Pancreas (tissue), 10 donors: ENCODE measurements around the gene PDHA1. TPM values are rescaled to one million over a fixed set of nuclear protein-coding genes. Genes with fewer than 3 reads are reported as not detected.

Experiments used
- ATAC-seq, 4 donors: fragments of 200-7000 bp; cut with Tn5 transposase; one replicate each; pipeline versions ENCODE4 v1.8.0 to v1.9.1; 2020; ENCODE audit warnings: mild to moderate bottlenecking in 4 of 4, moderate library complexity in 4 of 4
- DNase-seq, 6 donors: peaks; one replicate each; pipeline ENCODE4 v3.0.0-alpha.2; 2020
- FAIRE-seq: peaks from 2 replicates; lab custom pipeline; 2012; peaks lifted over from hg19 to GRCh38; lab: Jason Lieb, UNC
- H3K27ac ChIP-seq, 4 donors: fragments of 200-600 bp; sonication (generic); 1 replicate in 3 of 4; 2 replicates in 1 of 4; pipeline versions ENCODE4 v1.5.0 to v1.8.0; 2020
- H3K27me3 ChIP-seq, 4 donors: fragments of 200-600 bp; one replicate each; pipeline ENCODE4 v1.8.0; 2021
- H3K36me3 ChIP-seq, 3 donors: fragments of 200-600 bp; sonication (generic) in 1 of 3; one replicate each; pipeline versions ENCODE4 v1.5.0 to v1.8.0; 2020 to 2021
- H3K4me1 ChIP-seq, 3 donors: fragments of 200-600 bp; one replicate each; pipeline ENCODE4 v1.8.0; 2021
- H3K4me3 ChIP-seq, 4 donors: fragments of 200-600 bp; sonication (generic) in 2 of 4; one replicate each; pipeline versions ENCODE4 v1.5.0 to v1.8.0; 2020 to 2021
- H3K9me3 ChIP-seq, 4 donors: fragments of 200-600 bp; one replicate each; pipeline ENCODE4 v1.8.0; 2021
- CTCF ChIP-seq, 4 donors: fragments of 200-600 bp; sonication (generic) in 3 of 4; IDR thresholded peaks; one replicate each; pipeline versions ENCODE4 v1.5.0 to v1.8.0; 2021; ENCODE audit warnings: antibody characterized with exemption in 4 of 4
- WGBS, 2 donors: extraction: QIAGEN DNeasy Blood & Tissue Kit; methylation state at CpG; one replicate each; pipeline ENCODE4 v1.1.7; 2013; 5-methylcytosine and 5-hydroxymethylcytosine counted together
- intact Hi-C, 3 donors: fragments of 100-400 bp; cut with DNase I; formaldehyde crosslinking; loops; one replicate each; pipeline versions ENCODE4 v1.11.1 to v1.14.2; 2022
- polyA plus RNA-seq, 2 donors: library from polyadenylated mRNA; stranded (reverse); fragments of 200-250 nt; gene quantifications; one replicate each; pipeline ENCODE4 v1.2.3, GENCODE V29; 2013
- total RNA-seq, 6 donors: library from RNA; stranded (reverse); fragmentation: NEBNext Ultra II Directional in 4 of 6; extraction: Animal tissue kit (Norgen Biotek cat#: 25700) in 4 of 6; gene quantifications; one replicate each; pipeline versions ENCODE4 v1.2.1 to v1.2.4, GENCODE V29; 2021 to 2023
- donor health status: healthy with polysubstance abuse.
- donor health status: DM: no; HTN: no; CAD: no; lungs with moderate emphysema.
- donor health status: DM: no; HTN: no; CAD: no.
- donor health status: control.
- donor health status: control.
- donor health status: Bipolar disorder and iron deficiency.
- donor health status: DM: yes; HTN: yes; CAD: no.
- donor health status: DM: no; HTN: no; CAD: no.
- donor health status: DM: no; HTN: no; CAD: no.
- donor health status: DM: yes; HTN: yes; CAD: no.

The PDHA1 gene
- total and polyA plus RNA-seq, 8 donors: 76.8 to 161 (median 92.2) TPM

DNA sequence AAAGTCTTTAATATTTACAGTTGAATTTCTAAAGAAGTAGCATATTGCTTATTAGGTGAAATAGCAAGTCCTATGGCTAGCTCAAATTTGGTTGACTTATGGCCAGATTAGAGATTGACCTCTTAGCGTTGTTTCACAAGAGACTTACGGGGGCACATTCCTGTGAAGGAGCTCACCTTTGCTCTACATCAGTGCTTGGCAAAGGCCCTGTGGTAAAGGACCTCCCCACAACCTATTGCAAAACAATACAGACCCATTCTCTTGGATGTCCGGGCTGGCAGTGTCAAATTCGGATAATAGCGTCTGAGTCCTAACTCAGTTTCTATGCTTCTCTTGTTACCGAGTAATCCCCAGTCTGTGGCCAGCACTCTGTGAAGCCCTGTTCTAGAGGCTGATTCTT is 10.9 kb downstream of the PDHA1 start:
- no peak for FAIRE-seq
- no peak for DNase-seq
- Histone ChIP-seq H3K4me3 (no peak overlapping the region), H3K4me1 (no peaks in the 10 kb centered on the region), H3K9me3 (no peaks in the 10 kb centered on the region), H3K27me3 (no peaks in the 10 kb centered on the region), H3K36me3 (peaks cover 0 to 50% (median 12%) of the 10 kb centered on the region in 3 donors), H3K27ac (no peak overlapping the region)
- intact Hi-C loops: no loop called here
- TF ChIP-seq CTCF (IDR thresholded peaks at IDR 0.05): no peak
- WGBS, 2 donors: 82 to 90% methylated on average over 6 of the region's 6 CpGs
- no peak for ATAC-seq

DNA sequence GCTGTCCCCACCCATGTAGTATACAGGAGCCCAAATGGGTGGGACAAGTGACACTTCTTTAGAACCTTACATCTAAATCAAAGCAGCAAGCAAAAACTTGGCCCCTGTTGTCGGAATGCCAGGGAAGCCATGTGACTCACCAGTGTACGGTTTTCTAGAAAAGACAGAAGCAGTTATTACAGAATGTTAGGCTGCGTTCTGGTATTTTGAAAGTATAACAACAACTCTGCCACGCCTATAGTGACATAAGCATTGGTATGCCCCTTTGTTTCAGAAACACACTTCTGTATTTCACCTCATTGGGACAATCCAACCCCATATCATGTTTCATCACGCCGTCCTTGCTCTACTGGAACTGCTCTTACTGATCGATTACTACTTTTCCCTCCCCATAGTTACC is 14.8 kb downstream of the PDHA1 start:
- DNase-seq (no peak), ATAC-seq (no peak), FAIRE-seq (no peak)
- Histone ChIP-seq H3K4me3 (no peak overlapping the region), H3K27ac (no peak overlapping the region), H3K9me3 (no peaks in the 10 kb centered on the region), H3K36me3 (peaks cover 0 to 41% (median 10%) of the 10 kb centered on the region in 3 donors), H3K27me3 (no peaks in the 10 kb centered on the region), H3K4me1 (no peaks in the 10 kb centered on the region)
- intact Hi-C loops: no loop called here
- TF ChIP-seq CTCF (IDR thresholded peaks at IDR 0.05): no peak
- WGBS, 2 donors: 83 to 88% methylated on average over 7 of the region's 7 CpGs

DNA sequence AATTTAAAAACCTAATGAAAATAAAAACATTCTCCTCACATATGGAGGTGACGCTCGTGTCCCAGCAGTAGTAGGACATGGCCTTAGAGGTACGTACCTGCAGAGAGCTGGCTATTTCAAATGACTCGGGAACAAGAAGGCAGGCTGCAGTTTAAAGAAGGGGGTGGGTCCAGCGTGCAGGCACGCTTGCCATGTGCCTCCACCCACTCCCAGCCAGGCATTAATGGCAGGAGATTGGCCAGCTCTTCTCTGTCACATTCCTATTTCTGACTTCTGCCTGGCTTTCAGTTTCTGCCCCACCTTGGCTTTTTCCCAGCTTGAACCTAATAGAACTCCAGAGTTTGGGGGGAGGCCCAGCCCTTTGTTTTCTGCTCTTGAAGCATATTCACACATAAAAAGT is 17.2 kb downstream of the PDHA1 start:
- ATAC-seq (no peak), DNase-seq (no peak), FAIRE-seq (no peak)
- Histone ChIP-seq H3K36me3 (peaks cover 0 to 34% (median 10%) of the 10 kb centered on the region in 3 donors), H3K4me3 (no peak overlapping the region), H3K4me1 (no peaks in the 10 kb centered on the region), H3K27me3 (no peaks in the 10 kb centered on the region), H3K9me3 (no peaks in the 10 kb centered on the region), H3K27ac (no peak overlapping the region)
- intact Hi-C loops: no loop called here
- TF ChIP-seq CTCF (IDR thresholded peaks at IDR 0.05): no peak
- WGBS, 2 donors: 76 to 93% methylated on average over 6 of the region's 6 CpGs

DNA sequence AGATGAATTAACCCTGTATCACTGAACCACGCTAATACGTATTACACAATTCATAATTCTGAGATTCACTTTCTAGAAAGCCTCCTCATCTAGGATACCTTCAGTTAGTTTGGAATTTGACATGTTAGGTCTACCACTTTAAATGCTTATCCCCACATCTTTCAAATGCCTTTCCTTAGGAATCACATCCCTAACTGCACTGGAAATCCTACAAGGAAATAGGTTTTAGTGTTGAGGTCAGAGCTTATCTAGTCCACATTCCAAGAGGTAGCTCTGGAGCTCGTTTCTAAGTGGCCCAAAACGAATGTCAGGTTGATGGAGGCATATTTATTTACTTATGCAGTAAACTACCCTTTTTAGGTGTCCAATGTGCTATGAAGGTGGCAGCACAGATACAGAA is 18.0 kb downstream of the PDHA1 start:
- Histone ChIP-seq H3K36me3 (peaks cover 0 to 34% (median 10%) of the 10 kb centered on the region in 3 donors), H3K9me3 (no peaks in the 10 kb centered on the region), H3K4me3 (no peak overlapping the region), H3K4me1 (no peaks in the 10 kb centered on the region), H3K27me3 (no peaks in the 10 kb centered on the region), H3K27ac (no peak overlapping the region)
- intact Hi-C loops: no loop called here
- no peak for FAIRE-seq
- TF ChIP-seq CTCF (IDR thresholded peaks at IDR 0.05): no peak
- no peak for DNase-seq
- WGBS, 2 donors: 59 to 69% methylated on average over 4 of the region's 4 CpGs
- ATAC-seq: no peak

DNA sequence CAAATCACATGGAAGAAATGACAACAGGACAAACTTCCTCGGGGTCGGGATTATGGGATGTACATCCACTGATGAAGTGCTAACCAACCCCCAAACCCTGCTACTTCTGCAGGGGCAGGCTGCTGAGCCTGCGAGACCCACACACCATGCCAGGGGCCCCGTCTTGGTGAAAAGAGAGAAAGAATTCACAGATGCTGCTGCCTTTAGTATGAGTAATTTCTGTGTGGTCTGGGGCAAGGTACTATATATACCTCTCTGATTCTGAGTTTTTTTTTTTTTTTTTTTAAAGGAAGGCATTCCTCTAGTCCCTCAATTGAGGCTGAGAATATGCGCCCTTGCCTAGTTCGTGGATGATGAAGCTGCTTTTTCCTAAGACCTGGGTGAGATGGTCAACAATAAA is 24.8 kb downstream of the PDHA1 start:
- WGBS, 2 donors: 80 to 90% methylated on average over 6 of the region's 6 CpGs
- H3K4me1 ChIP-seq: no peaks in the 10 kb centered on the region
- H3K36me3 ChIP-seq: no peaks in the 10 kb centered on the region
- no peak overlapping the region for H3K27ac ChIP-seq
- H3K4me3 ChIP-seq: no peak overlapping the region
- DNase-seq (no peak), ATAC-seq (no peak), FAIRE-seq (no peak)
- intact Hi-C loops: no loop called here
- no peaks in the 10 kb centered on the region for H3K27me3 ChIP-seq
- no peak for TF ChIP-seq CTCF (IDR thresholded peaks at IDR 0.05)
- H3K9me3 ChIP-seq: no peaks in the 10 kb centered on the region
